Lung (tissue), 12 donors: ENCODE measurements around the gene KLHDC3. TPM values are rescaled to one million over a fixed set of nuclear protein-coding genes. Genes with fewer than 3 reads are reported as not detected.

ENCODE experiments used
- ATAC-seq: fragments of 200-7000 bp; cut with Tn5 transposase; one replicate; pipeline ENCODE4 v1.9.1; 2020; ENCODE audit warnings: moderate number of reproducible peaks; ENCODE audit not compliant: insufficient read depth, low FRiP score
- DNase-seq, 3 donors: peaks; one replicate each; pipeline ENCODE4 v3.0.0-alpha.2; 2013 to 2017
- H3K27ac ChIP-seq, 2 donors: one replicate each; pipeline ENCODE4 v1.5.1; 2013; ENCODE audit warnings: mild to moderate bottlenecking in 2 of 2, moderate library complexity in 2 of 2, control low read depth in 1 of 2, inconsistent platforms in 1 of 2, low read depth in 1 of 2, low read length in 1 of 2
- H3K27me3 ChIP-seq, 3 donors: one replicate each; pipeline ENCODE4 v1.5.1; 2013; ENCODE audit warnings: low read length in 2 of 3; ENCODE audit not compliant: control insufficient read depth in 3 of 3, insufficient read depth in 3 of 3
- H3K36me3 ChIP-seq, 4 donors: one replicate each; pipeline ENCODE4 v1.5.1; 2013; ENCODE audit warnings: low read length in 4 of 4, mild to moderate bottlenecking in 1 of 4, moderate library complexity in 1 of 4; ENCODE audit not compliant: control insufficient read depth in 4 of 4, insufficient read depth in 4 of 4
- H3K4me1 ChIP-seq, 5 donors: one replicate each; pipeline ENCODE4 v1.5.1; 2013; ENCODE audit warnings: low read length in 5 of 5, mild to moderate bottlenecking in 2 of 5, moderate library complexity in 1 of 5; ENCODE audit not compliant: control insufficient read depth in 5 of 5, insufficient read depth in 5 of 5
- H3K4me3 ChIP-seq: one replicate; pipeline ENCODE4 v1.5.1; 2013; ENCODE audit warnings: mild to moderate bottlenecking, control low read depth, moderate library complexity
- H3K9ac ChIP-seq, 2 donors: one replicate each; pipeline ENCODE4 v1.5.1; 2013; ENCODE audit warnings: low read length in 2 of 2, control low read depth in 1 of 2; ENCODE audit not compliant: insufficient read depth in 1 of 2
- H3K9me3 ChIP-seq, 4 donors: one replicate each; pipeline ENCODE4 v1.5.1; 2013; ENCODE audit warnings: low read length in 3 of 4, mild to moderate bottlenecking in 1 of 4, moderate library complexity in 1 of 4; ENCODE audit not compliant: control insufficient read depth in 4 of 4, insufficient read depth in 3 of 4
- CTCF ChIP-seq: IDR thresholded peaks from 2 replicates; pipeline ENCODE4 v1.5.1; 2012; ENCODE audit warnings: mild to moderate bottlenecking; ENCODE audit errors: control extremely low read depth, extremely low read depth
- WGBS, 2 donors: extraction: QIAGEN DNeasy Blood & Tissue Kit; methylation state at CpG; one replicate each; pipeline ENCODE4 v1.1.7; 2013; 5-methylcytosine and 5-hydroxymethylcytosine counted together
- polyA plus RNA-seq, 2 donors: library from polyadenylated mRNA; stranded (reverse); fragments of 200-250 nt; gene quantifications; one replicate each; pipeline ENCODE4 v1.2.1, GENCODE V29; 2013
- total RNA-seq, 2 donors: library from RNA; depleted of rRNA in 1 of 2; stranded (reverse); fragments of >200 nt in 1 of 2; gene quantifications; one replicate each; pipeline ENCODE4 v1.2.1, GENCODE V29; 2014 to 2021
- donor health status: control.
- donor health status: control.
- donor health status: Bipolar disorder and iron deficiency.
- donor health status: healthy.
- donor health status: DM: yes; HTN: yes; CAD: no.

Gene KLHDC3
- total and polyA plus RNA-seq, 4 donors: 46.3 to 74.4 (median 54.5) TPM

- no peak for TF ChIP-seq CTCF
- H3K9ac ChIP-seq: peak overlapping the region; percentile 67 to 70
- H3K27me3 ChIP-seq: no peaks in the 10 kb centered on the region
- 2 to 3% methylated on average over 24 to 25 of the region's 25 CpGs for WGBS, 2 donors
- H3K36me3 ChIP-seq: peaks cover 12 to 35% (median 29%) of the 10 kb centered on the region in 4 donors
- H3K4me1 ChIP-seq: peaks cover 7 to 30% (median 15%) of the 10 kb centered on the region in 5 donors
- H3K27ac ChIP-seq: peak overlapping the region; percentile 59 to 76
- H3K4me3 ChIP-seq: peak overlapping the region; percentile 58
- no peaks in the 10 kb centered on the region for H3K9me3 ChIP-seq
- ATAC-seq (no peak), DNase-seq (peak in 1 of 3 donors; percentile 37)
Observed at GRCh38 chr6:43013097-43013842, 779 bp upstream of the KLHDC3 start.

GRCh38 chr6:43014434-43014909 is 423 bp downstream of the KLHDC3 start:
- H3K27me3 ChIP-seq: no peaks in the 10 kb centered on the region
- peaks cover 17 to 35% (median 29%) of the 10 kb centered on the region in 4 donors for H3K36me3 ChIP-seq
- no peak for TF ChIP-seq CTCF
- no peaks in the 10 kb centered on the region for H3K9me3 ChIP-seq
- DNase-seq (peak in 2 of 3 donors; percentile 41 to 51), ATAC-seq (peak; percentile 3)
- peaks cover 7 to 30% (median 15%) of the 10 kb centered on the region in 5 donors for H3K4me1 ChIP-seq
- peak overlapping the region; percentile 54 to 67 for H3K9ac ChIP-seq
- peak overlapping the region; percentile 63 to 84 for H3K27ac ChIP-seq
- H3K4me3 ChIP-seq: peak overlapping the region; percentile 71
- WGBS, 2 donors: 1% methylated on average over 7 of the region's 7 CpGs

- H3K36me3 ChIP-seq: peaks cover 11 to 38% (median 23%) of the 10 kb centered on the region in 4 donors
- no peak for DNase-seq
- no peak for TF ChIP-seq CTCF
- H3K9ac ChIP-seq: peak overlapping the region in 1 of 2 donors; percentile 29
- peak overlapping the region; percentile 21 to 29 for H3K27ac ChIP-seq
- peaks cover 7 to 44% (median 25%) of the 10 kb centered on the region in 5 donors for H3K4me1 ChIP-seq
- ATAC-seq: no peak
- WGBS, 2 donors: 68 to 73% methylated on average over 7 of the region's 7 CpGs
- no peaks in the 10 kb centered on the region for H3K27me3 ChIP-seq
- H3K4me3 ChIP-seq: no peak overlapping the region
- no peaks in the 10 kb centered on the region for H3K9me3 ChIP-seq
Observed at GRCh38 chr6:43016176-43016942, 2.3 kb downstream of the KLHDC3 start.
